ENCODE data around the gene WWC2.

GRCh38 chr4:183124228-183124627 is 25.2 kb downstream of the WWC2 start:
- TF ChIP-seq EZH2phosphoT487 (IDR thresholded peaks at IDR 0.05; ENCODE audit: insufficient read depth, low read depth) (no peak), EZH2 (IDR thresholded peaks at IDR 0.05; ENCODE audit: insufficient read depth, poor library complexity, severe bottlenecking) (no peak)
